B cell (primary cell): Measurements from ENCODE around the gene OR2F1.

Experiments
- CTCF ChIP-seq: fragments of 200-600 bp; IDR thresholded peaks from one replicate; pipeline ENCODE4 v1.8.0; 2022; ENCODE audit warnings: antibody characterized with exemption, mild to moderate bottlenecking
- EZH2 ChIP-seq: IDR thresholded peaks from 2 replicates; pipeline ENCODE4 v1.6.1; 2012; ENCODE audit warnings: borderline replicate concordance, low read depth, mild to moderate bottlenecking, moderate library complexity, low read length; ENCODE audit not compliant: insufficient read depth, poor library complexity, severe bottlenecking

GRCh38 chr7:143960813-143961610 lies 6.4 kb downstream of the OR2F1 start:
- no peak for TF ChIP-seq CTCF
- TF ChIP-seq EZH2: no peak
